GM12801 (cell line): ENCODE data around the gene GPLD1.

Experiments
- CTCF ChIP-seq: IDR thresholded peaks from one replicate; pipeline ENCODE4 v1.5.1; 2011; ENCODE audit warnings: control low read depth; ENCODE audit not compliant: insufficient read length; ENCODE audit errors: extremely low read depth

GPLD1 gene

GRCh38 chr6:24428615-24429014, 60.8 kb downstream of the GPLD1 start:
- TF ChIP-seq CTCF = no peak

DNA sequence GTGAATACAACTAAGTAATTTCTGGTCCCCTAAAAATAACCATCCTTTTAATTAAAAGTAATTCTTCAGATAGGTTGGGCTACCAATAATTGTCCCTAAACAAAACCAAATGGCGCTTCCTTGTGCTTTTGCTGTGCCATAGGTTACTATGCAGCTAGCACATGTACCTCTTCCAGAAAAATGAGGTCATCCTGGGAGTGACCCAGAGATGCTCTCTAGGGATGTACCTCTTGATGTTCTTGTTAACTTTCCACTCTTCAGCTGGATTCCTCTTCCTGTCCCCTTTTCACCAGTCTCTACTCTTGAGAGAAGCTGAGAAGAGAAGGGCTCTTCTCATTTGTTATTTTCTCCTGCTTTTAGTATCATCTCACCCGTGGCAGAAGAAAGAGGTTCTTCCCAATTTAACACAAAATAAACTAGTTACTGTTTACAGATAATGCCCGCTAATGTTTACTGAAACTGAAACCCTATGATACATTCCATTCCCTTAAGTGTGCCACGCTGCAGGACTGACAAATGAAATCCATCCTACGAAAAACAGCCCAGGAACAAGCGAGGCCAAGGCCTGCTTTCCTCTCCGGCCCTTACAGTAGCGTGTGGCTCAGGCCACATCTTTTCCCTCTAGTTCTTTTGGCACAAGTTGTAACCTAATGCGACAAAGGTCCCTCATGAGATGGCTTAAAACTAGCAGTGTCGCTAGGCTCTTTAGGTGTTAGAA, 62.5 kb downstream of the GPLD1 start:
- TF ChIP-seq CTCF = no peak

DNA sequence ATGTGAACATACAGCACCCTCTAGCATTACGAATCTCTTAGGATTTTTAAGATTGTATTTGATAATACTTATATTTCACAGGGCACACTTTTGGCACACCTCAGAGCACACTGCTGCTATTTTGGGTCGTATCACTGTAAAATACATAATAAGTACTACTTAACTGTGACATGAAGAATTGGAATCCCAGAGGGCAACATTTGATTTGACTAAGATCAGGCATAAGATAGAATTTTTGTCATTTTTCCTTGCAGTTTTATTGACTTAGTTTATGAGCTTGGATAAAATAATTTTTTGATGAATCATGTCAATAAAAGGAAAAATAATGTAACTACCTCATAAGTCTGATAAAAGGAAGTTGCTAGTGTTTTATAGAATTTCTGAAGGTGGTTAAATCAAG, 64.3 kb downstream of the GPLD1 start:
- no peak for TF ChIP-seq CTCF

DNA sequence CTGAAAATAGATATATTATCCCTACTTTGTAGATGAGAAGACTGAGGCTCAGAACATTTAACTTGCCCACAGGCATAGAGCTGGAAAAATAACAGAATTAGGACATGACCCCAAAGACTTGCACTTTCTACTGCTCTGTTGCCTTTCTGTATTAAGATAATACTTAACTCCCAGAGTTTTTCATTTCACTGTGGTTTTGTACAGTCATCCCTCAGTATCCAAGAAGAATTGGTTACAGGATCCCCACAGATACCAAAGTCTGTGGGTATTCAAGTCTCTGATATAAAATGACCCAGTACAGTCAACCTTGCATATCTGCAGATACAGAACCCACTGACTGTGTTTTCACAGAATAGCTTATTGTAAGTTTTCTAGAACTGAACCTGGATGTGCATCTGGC, 69.9 kb downstream of the GPLD1 start:
- no peak for TF ChIP-seq CTCF

DNA sequence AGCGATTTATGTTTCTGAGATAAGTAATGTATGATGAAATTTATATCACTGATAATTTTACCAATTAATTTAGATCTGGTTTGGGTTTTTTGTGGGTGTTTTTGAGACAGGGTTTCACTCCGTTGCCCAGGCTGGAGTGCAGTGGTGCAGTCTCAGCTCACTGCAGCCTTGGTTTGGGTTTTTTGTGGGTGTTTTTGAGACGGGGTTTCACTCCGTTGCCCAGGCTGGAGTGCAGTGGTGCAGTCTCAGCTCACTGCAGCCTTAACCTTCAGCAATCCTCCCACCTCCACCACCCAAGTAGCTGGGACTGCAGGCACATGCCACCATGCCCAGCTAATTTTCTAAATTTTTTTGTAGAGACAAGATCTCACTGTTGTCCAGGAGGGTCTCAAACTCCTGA, 73.6 kb downstream of the GPLD1 start:
- no peak for TF ChIP-seq CTCF

DNA sequence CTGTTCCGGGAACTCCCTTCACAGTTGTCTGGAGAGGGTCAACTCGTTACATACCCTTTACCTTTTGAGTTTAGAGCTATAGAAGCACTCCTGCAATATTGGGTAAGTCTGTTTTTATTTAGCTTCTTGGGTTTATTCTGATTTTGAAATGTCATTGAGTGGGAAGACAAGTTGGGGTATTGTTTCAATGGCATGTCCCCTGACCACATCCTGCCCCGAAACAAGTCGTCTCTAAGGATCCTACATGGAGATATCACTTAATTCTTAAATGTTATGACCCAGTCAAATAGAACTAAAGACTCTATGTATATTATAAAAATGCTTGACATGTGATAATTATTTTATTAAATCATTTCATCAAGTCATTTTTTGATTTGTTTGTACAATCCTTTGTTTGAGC, 77.1 kb downstream of the GPLD1 start:
- no peak for TF ChIP-seq CTCF

- no peak for TF ChIP-seq CTCF
Observed at GRCh38 chr6:24410622-24411021, 78.8 kb downstream of the GPLD1 start.
